GM21423 (cell line): ENCODE measurements around the gene PCNX1.
"Not testable (repeated sequence)": the region's sequence is repeated elsewhere in the genome, so short reads cannot be mapped to it uniquely, and the experiment has no call there.

ENCODE experiments used
- ATAC-seq: cut with Tn5 transposase; IDR thresholded peaks from one replicate; pipeline ENCODE4 v1.9.1; 2021; ENCODE audit warnings: mild to moderate bottlenecking, moderate library complexity; ENCODE audit not compliant: unreplicated experiment

Gene PCNX1

GRCh38 chr14:71006200-71006563 is 98.9 kb downstream of the PCNX1 start:
- no peak for ATAC-seq

DNA sequence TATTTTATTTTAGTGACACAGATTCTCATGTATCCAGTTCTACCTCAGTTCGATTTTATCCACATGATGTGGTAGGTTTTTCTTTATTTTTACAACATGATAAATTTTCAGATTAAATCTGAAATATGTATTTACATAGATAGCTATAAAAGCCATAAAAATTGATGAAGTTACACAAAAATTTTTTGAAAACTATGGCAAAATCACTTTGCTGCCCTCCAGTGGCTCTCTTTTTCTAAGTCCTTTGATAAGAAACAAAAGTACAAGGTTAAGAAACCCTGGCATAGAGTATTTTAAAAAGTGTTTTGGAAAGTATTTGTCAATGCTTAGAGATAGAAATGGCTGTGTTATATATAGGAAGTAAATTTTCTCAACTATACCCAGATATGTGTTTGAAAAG is 104.2 kb downstream of the PCNX1 start:
- no peak for ATAC-seq

DNA sequence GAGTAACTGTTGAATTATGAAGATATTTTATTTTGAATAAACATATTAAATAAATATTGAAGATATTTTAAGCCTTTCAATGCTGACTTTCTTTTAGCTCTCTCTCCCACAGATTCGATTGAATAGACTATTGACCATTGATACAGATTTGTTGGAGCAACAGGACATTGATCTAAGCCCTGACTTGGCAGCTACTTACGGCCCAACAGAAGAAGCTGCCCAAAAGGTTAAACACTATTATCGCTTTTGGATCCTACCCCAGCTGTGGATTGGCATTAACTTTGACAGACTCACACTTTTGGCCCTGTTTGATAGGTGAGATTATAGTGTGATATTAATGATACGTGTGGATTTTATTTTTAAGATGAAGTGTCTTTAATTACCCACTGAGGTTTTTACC is 105.6 kb downstream of the PCNX1 start:
- no peak for ATAC-seq

DNA sequence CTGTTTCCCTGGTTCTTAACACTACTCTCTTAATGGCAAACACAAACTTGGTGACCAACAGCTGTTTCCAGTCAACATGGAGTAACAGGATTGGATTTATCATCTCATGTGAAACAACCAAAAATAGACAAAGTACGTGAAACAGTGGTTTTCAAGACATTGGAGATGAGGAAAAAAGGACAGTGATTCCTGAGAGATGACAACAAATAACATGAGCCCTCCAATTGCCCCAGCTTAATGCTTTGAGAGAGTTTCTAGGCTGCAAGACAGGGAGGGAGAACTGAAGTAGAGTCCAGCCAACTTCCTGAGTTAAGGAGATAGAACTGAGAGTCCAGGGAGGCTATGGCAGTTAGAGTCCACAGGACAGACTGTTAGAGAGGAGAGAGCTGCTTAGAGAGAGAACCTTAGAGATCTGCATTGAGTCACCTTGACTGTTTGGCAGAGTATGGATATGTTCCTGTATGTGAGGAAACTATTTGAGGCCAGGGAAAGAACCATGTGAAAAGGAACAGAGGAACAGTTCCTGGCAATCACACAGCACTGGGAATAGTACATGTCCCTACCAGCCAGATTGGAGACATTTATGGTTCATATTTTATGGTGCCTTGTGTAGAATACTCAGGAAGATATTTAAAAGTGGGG is 106.4 kb downstream of the PCNX1 start:
- ATAC-seq, result no peak

- ATAC-seq, result not testable (repeated sequence)
Observed at GRCh38 chr14:71019917-71020316, 112.7 kb downstream of the PCNX1 start.

- no peak for ATAC-seq
Observed at GRCh38 chr14:71021347-71022011, 114.2 kb downstream of the PCNX1 start.

DNA sequence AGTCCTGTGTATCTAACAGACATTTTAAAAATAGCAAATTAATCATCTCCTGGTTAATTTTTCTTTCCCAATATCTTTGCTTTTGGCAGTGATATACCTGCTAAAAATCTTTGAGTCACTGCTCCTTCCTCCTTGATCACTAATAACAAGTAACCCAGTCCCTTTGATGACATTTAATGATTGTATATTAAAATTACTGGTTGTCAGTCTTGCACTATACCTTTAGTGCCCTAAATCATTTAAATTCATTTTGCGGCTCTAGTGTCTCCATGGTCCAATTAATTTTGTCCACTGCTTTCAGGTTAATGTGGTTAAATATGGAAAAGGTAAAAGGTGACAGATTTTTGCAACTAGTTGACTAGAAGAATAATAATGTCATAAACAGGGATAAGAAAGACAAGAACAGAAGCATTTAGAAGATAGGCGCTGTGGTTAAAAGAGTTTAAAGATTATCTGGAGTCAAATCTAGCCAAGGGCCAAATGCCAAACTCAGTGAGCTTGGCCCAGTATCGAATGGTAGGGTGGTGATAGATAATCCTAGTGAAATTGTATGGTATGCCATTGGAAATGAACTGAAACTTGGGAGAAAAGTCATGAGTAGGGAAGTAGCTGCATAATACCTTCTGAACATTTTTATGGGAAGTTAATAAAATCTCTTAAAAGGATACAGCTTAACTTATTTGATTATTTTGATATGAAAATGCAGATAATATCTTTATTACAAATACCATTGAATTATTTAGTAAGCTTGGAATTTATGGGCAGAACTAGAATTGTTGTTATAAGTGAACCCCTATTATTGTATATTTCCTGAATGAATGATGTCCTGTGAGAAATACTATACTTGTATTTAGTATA is 115.0 kb downstream of the PCNX1 start:
- ATAC-seq, result no peak

- no peak for ATAC-seq
Observed at GRCh38 chr14:71022939-71023338, 115.7 kb downstream of the PCNX1 start.

GRCh38 chr14:71029236-71029781 is 122.0 kb downstream of the PCNX1 start:
- no peak for ATAC-seq

- ATAC-seq, result no peak
Observed at GRCh38 chr14:71031000-71031399, 123.7 kb downstream of the PCNX1 start.

DNA sequence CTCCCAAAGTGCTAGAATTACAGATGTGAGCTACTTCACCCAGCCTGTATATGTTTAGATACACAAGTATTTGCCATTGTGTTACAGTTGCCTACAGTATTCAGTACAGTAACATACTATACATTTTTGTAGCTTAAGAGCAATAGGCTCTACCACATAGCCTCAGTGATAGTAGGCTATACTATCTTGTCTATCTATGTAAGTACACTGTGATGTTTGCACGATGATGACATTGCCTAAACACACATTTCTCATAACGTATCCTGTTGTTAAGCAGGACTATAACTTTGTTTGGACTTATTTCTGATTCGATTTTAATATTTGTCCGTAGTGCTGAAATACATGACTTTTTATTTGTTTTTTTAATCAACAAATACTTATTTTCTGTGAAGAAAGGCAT is 129.2 kb downstream of the PCNX1 start:
- ATAC-seq, result no peak

GRCh38 chr14:71048393-71048792 is 141.1 kb downstream of the PCNX1 start:
- no peak for ATAC-seq

DNA sequence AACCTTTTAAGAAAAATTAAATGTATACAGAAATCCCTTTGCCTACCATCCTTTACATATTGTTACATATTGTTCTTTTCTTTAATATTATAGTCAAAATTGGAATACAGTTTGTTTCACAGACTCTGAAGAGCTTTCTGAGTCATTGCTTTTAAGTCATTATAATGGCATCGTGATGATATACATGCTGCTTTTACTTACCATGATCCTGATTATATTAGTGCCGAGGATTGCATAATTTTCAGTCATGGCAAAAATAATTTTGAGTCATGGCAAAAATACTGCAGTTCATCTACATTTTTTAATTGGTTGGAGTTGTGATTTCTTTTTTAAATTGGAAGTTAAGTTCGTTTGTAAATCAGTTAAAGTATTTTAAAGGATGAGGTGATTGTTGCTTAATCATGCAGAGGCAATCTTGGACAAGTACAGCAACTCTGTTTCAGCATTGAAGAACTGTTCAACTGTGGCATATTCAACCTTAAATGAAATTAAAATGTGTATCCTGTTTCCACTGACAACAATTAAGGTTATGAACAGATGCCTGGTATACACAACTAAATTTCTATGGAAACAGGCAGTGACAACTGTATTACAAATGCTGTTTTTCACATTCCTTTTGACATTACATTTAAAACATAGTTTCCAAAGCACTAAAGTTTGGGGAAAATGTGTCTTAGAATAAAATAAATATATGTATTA is 142.3 kb downstream of the PCNX1 start:
- no peak for ATAC-seq

GRCh38 chr14:71050227-71050823 is 143.1 kb downstream of the PCNX1 start:
- ATAC-seq, result no peak

- ATAC-seq, result no peak
Observed at GRCh38 chr14:71054706-71055105, 147.4 kb downstream of the PCNX1 start.

- ATAC-seq, result no peak
Observed at GRCh38 chr14:71056168-71056567, 148.9 kb downstream of the PCNX1 start.

DNA sequence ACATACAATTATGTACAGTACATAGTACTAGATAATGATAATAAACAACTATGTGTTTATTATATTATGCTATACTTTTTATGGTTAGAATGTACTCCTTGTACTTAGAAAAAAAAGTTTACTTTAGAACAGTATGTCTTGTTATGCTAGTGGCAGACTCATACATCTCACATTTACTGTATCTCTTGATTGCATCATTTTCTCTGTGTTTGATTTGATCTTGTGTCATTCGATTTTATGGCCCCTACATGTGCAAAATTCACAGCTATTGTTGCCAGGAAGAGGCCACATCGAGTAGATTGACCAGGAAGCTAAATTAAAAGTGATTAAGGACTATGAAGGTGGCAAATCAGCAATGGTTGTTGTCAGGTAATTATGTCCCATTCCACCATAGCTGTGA is 153.0 kb downstream of the PCNX1 start:
- no peak for ATAC-seq

- ATAC-seq, result no peak
Observed at GRCh38 chr14:71060825-71061455, 153.7 kb downstream of the PCNX1 start.

DNA sequence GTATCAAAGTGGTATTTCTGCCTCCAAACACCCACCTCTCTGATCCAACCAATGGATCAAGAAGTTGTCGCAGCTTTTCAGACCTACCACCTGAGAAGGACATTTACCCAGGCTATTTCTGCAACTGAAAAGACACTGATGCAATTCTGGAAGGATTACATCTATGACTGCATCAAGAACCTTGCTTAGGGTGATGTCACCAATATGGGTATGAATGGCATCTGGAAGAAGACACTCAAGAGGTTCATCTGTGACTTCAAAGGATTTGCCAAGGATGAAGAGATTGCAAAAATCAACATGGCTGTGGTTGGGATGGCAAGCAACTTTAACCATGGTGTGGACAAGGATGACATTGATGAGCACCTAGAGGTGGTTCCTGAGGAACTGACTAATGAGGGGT is 154.2 kb downstream of the PCNX1 start:
- ATAC-seq, result no peak

DNA sequence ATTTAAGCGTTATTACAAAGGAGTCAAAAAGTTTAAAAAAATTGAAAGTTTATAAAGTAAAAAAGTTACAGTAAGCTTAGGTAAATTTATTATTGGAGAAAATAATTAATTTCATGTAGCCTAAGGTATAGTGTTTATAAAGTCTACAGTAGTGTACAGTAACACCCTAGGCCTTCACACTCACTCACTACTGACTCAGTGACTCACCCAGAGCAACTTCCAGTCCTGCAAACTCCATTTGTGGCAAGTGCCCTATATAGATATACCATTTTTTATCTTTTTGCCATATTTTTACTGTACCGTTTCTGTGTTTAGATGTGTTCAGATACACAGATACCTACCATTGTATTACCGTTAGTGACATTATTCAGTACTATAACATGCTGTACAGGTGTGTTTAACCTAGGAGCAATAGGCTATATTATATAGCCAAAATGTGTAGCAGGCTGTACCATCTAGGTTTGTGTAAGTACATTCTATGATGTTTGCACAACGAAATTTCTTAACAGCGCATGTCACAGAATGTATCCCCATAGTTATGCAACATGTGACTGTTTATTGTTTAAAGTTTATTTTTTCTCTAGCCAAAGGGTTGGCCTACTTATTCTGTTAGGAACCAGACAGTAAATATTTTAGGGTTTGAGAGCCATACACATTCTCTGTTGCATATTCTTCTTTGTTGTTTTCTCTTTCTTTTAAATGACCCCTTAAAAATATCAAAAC is 155.5 kb downstream of the PCNX1 start:
- no peak for ATAC-seq
